HCEC 1CT (cell line): Measurements from ENCODE around the gene RASSF6.
"Not testable (repeated sequence)": the region's sequence is repeated elsewhere in the genome, so short reads cannot be mapped to it uniquely, and the experiment has no call there.

ENCODE experiments used
- DNase-seq: peaks from one replicate; pipeline ENCODE4 v3.0.0-alpha.2; 2017

Gene RASSF6

GRCh38 chr4:73609706-73610105 lies 10.5 kb downstream of the RASSF6 start:
- DNase-seq: peak; percentile 72

GRCh38 chr4:73608689-73609594 lies 11.3 kb downstream of the RASSF6 start:
- DNase-seq: peak; percentile 55

GRCh38 chr4:73607375-73608033 lies 12.7 kb downstream of the RASSF6 start:
- DNase-seq: no peak

GRCh38 chr4:73606465-73606974 lies 13.7 kb downstream of the RASSF6 start:
- no peak for DNase-seq

GRCh38 chr4:73603854-73604584 lies 16.2 kb downstream of the RASSF6 start:
- DNase-seq: no peak

- peak; percentile 48 for DNase-seq
These were observed 16.9 kb downstream of the RASSF6 start for GRCh38 chr4:73603271-73603710.

GRCh38 chr4:73600954-73601353 lies 19.3 kb downstream of the RASSF6 start:
- no peak for DNase-seq

- peak; percentile 60 for DNase-seq
These were observed 21.1 kb downstream of the RASSF6 start for GRCh38 chr4:73599182-73599581.

GRCh38 chr4:73597594-73597993 lies 22.6 kb downstream of the RASSF6 start:
- no peak for DNase-seq

GRCh38 chr4:73597183-73597582 lies 23.1 kb downstream of the RASSF6 start:
- DNase-seq: not testable (repeated sequence)

GRCh38 chr4:73596001-73596400 lies 24.2 kb downstream of the RASSF6 start:
- no peak for DNase-seq

GRCh38 chr4:73593631-73594241 lies 26.5 kb downstream of the RASSF6 start:
- DNase-seq: peak; percentile 23

GRCh38 chr4:73589887-73590801 lies 30.1 kb downstream of the RASSF6 start:
- DNase-seq: no peak

GRCh38 chr4:73589261-73589847 lies 30.9 kb downstream of the RASSF6 start:
- peak; percentile 73 for DNase-seq

- DNase-seq: no peak
These were observed 31.6 kb downstream of the RASSF6 start for GRCh38 chr4:73588613-73589012.

- DNase-seq: no peak
These were observed 33.6 kb downstream of the RASSF6 start for GRCh38 chr4:73586666-73587065.

- DNase-seq: peak; percentile 4
These were observed 34.2 kb downstream of the RASSF6 start for GRCh38 chr4:73586040-73586439.

- no peak for DNase-seq
These were observed 34.9 kb downstream of the RASSF6 start for GRCh38 chr4:73585345-73585744.

- no peak for DNase-seq
These were observed 36.6 kb downstream of the RASSF6 start for GRCh38 chr4:73583666-73584065.

- DNase-seq: no peak
These were observed 42.9 kb downstream of the RASSF6 start for GRCh38 chr4:73577371-73577770.

GRCh38 chr4:73576381-73576780 lies 43.9 kb downstream of the RASSF6 start:
- peak; percentile 47 for DNase-seq
